DMS79 treated with DMSO at 0.1 percent for 48 hours (cell line): Measurements from ENCODE around the gene TPP1.

ENCODE experiments used
- DNase-seq: peaks from one replicate; lab custom pipeline; 2025; lab: John Stamatoyannopoulos, UW

TPP1 gene

DNA sequence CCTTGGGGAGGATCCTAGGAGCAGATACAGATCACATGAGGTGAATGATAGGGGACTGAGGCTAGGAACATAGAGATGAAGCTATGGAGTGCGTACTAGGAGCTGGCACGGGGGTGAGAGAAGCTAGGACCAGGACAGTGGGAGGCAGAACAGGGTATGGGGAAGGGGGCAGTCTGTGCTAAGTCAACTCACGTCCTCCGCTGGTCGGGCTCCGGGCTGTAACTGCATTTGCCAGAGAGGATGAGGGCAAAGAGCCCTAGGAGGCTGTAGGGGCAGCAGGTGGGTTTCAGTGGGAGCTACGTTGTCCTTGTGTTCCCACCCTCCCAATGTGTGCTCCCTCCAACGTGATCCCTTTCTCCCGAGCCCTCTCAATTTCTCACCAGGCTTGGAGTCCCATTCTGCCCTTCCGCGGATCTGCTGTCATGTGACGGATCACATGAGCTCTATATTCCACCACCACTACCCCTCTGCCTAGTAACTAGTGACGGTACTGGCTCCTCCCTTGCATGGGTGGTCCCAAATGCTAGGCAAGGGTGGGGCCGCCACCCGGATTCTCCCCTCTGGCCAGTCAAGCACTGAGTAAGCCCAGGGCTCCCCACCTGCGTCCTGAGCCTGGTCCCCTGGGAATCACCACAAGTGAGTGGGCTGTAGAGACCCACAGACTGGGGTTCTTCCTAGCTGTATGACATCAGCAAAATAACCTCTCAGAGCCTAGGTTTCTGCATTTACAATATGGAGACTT lies at the start of gene TPP1:
Gene TPP1 (minus strand): TSS at position 419 of the 742 bp plus-strand sequence. CDS start 22 bp downstream, at position 397.
- DNase-seq = peak; percentile 93

DNA sequence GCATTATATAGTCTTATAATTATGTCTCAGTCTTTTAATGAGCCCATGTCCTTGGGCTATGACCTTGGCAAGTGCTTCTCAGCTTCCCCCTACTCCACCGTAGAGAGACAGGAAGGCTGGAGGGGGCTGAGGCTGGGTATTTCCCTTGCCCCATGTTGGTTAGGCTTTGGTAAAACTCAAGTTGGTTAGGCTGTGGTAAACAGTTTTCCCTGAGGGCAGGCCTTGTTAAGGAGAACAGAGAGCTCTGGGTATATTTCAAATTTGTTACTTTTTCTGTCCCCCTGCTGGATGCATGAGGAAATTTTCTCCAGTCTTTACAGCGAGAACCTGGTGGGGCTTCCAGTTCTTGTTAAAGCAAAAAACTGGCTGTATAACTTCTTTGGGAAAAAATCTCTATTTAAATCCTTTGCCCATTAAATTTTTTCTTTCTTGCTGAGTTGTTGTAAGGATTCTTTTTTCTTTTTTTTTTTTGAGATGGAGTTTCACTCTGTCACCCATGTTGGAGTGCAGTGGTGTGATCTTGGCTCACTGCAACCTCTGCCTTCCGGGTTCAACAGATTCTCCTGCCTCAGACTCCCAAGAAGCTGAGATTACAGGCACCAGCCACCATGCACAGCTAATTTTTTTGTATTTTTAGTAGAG lies 48.6 kb upstream of the TPP1 start:
- DNase-seq = no peak

DNA sequence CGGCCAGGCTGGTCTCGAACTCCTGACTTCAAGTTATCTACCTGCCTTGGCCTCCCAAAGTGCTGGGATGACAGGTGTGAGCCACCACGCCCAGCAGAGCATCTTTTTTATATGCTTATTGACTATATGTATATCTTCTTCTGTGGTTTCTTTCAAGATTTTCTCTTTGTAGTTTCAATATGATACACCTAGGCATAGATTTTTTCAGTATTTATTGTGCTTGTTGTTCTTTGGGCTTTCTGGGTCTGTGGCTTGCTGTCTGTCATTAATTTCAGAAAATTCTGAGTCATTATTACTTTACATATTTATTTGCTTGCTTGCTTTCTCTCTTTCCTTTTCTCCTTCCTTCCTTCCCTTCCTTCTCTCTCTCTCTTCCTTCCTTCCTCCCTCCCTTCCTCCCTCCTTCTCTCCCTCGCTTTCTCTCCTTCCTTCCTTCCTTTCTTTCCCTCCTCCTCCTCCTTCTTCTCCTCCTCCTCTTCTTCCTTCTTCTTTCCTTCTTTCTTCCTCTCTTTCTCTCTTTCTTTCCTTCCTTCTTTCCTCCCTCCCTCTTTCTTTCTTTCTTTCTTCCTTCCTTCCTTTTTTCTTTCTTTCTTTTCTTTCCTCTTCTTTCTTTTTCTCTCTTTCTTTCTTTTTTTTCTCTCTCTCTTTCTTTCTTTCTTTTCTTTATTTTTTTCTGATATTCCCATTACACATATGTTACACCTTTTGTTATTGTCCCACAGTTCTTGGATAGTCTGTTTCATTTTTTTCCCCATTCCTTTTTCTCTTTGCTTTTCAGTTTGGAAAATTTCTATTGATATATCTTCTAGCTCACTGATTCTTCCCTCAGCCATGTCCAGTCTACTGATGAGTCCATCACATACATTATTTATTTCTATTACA lies 47.3 kb upstream of the TPP1 start:
- DNase-seq = no peak

DNA sequence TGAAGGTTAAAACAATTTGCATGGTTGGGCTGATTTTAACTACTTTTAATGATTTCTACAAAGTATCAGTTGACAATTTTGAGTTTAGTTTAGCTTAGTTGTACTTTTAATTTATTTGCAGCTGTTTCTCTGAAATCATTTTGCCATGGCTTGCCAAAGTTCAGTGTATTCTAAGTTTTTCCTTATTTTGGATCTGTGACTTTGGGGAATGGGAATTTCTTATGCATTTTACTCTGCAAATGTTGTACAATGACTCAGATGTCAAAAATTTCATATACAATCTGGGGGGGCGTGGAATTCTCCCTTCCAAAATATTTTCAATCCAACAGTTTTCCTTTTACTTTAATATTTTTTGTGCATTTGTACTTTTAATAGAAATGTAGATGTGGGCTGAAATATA lies 45.3 kb upstream of the TPP1 start:
- no peak for DNase-seq

DNA sequence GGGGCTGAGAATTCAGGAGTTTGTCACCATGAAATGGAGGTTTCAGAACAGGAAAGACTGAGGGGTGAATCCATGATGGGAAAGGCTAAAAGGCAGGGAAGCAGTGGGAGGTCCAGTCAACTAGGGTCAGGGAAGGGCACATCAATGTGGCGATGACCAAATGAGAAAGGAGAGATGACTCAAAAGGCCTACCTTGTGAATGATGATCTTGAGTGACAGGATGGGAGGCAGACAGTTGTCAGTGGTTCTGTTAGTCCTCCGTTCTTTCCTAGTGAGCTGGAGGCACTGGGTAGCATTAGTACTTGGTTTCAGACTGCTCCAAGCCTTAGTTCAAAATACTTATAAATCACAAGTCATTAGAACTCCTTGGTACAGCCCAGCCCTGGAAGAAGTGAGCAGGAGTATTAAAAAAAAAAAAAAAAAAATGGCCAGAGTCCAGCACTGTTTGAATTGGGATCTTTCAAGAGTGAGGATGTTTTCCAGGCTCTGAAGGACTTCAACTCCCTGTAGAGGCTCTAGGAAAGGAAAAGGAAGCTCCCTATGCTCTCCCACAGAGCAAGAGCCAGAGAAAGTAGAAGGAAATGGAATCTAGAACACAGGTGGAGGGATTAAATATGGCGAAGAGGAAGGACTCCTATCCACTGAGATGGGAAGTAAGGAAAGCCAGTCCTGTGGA lies 44.7 kb upstream of the TPP1 start:
- DNase-seq = no peak

DNA sequence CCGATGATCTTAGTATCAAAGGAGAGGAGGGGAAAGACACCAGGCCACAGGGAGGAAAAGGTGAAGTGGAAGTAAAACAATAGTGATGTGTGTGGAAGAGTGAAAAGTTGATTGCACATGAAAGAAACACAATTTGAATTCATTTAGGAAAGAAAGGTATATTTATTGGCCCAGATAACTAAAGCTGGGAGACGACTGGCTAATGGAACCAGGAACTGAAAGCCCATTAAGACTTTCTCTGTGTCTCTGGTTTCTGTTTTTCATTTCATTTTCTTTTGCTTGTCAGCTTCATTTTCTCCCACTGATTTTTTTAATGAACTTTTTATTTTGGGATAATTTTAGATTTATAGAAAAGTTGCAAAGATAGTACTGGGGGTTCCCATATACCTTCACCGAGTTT lies 41.5 kb upstream of the TPP1 start:
- DNase-seq = no peak

DNA sequence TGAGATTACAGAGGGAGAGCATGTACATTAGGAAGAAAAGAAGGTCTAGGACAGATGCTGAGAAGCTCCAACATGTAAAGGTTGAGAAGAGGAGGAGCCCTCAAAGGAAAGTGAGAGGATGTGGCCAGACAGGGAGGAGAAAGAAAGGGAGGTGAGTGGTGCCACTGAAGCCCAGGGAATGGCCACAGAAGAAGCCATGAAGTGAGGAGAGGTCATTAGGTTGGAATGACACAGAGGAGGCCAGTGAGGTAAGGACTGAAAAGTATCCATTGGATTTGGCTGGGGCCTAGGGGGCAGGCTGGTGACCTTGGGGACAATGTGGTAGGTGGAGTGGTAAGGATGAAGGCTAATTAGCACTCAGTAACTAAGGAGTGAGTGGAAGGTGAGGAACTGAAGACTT lies 39.4 kb upstream of the TPP1 start:
- no peak for DNase-seq

DNA sequence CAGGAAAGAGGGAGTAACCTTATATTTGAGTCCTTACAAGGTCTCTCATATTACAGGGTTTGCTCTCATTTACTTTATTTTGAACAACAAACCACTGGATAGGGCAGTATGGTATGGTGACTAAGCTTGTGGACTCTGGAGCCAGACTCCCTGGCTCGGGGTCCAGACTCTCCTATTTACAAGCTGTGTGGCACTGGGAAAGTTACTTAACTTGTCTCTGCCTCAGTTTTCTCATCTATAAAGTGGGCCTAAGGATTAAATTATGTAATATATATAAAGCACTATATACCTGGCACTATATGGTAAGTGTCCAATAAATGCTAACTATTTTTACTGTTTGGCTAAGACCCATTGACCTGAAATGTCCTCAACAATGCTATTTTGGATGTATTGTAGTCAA lies 38.1 kb upstream of the TPP1 start:
- no peak for DNase-seq

DNA sequence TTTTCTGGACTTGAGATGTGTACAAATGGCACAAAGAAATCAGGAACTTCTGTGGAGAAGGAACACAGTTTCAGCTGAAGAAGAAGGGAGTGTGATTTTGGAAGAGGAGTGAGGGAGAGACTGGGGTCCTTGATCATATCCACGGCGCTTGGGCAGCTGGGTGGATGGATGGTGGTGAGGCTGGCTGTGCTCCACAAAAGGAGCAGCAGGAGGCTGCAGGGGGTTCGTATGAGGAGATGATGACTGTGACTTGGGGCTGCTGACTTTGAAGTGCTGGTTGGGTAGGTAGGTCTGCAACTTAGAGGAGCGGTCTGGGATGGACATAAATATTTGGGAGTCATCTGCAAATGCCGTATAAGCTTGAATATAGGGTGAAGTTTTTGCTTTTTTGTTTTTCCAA lies 37.7 kb upstream of the TPP1 start:
- DNase-seq = no peak

DNA sequence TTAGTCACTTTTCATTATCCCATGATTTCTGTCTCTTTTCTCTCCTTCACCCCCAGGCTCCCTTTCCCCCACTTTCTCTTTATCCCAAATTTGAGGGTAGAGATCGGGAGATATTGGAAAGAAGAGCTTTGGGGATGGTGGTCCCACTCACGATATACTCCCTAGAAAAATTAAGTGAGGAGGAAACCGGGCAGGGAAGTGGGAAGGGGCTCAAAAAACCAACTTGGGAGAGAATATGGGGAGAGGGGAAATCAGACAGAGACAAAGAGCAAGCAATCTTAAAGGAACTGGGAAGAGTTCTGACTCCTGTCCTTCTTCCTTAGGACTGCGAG lies 37.3 kb upstream of the TPP1 start:
- no peak for DNase-seq

DNA sequence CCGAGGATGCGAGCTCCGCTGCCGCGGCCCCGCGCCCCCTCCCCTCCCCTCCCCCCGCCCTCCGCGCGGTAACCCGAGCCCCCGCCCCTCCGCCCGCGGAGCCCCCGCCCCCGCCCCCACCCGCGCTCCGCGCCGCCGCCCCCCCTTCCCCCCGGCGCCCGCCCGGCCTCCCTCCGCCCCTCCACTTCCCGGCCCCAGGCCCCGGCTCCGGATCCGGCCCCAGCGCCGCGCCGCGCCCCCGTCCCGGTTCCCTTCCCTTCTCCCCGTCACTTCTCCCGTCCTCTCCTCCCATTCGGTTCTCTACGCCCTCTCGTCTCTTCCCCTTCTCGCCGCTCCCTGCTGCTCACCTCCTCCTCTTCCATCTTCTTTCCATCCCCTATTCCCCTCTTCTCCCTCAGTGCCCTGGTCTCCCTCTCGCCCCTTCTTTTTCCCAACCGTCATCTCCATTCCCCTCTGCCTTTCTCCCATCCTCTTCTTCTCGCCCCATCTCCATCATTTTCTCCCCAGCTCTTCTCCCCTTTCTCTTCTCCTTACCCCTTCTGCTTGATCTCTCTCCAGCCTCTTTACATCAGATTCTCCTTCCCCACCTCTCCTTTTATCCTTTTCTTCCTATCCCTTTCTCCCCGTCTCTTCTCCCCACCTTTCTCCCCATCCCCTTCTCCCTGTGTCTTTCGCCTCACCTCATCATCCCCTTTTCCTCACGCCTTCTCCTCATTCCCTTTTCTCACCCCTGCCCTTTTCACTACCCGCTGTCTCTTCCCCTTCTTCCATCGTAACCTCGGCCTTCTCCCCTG lies 36.8 kb upstream of the TPP1 start, which contains the start of gene DCHS1:
Gene DCHS1 (minus strand): TSS at position 20 of the 794 bp plus-strand sequence. CDS start 14,196 bp downstream, outside the sequence.
- DNase-seq = peak; percentile 39

DNA sequence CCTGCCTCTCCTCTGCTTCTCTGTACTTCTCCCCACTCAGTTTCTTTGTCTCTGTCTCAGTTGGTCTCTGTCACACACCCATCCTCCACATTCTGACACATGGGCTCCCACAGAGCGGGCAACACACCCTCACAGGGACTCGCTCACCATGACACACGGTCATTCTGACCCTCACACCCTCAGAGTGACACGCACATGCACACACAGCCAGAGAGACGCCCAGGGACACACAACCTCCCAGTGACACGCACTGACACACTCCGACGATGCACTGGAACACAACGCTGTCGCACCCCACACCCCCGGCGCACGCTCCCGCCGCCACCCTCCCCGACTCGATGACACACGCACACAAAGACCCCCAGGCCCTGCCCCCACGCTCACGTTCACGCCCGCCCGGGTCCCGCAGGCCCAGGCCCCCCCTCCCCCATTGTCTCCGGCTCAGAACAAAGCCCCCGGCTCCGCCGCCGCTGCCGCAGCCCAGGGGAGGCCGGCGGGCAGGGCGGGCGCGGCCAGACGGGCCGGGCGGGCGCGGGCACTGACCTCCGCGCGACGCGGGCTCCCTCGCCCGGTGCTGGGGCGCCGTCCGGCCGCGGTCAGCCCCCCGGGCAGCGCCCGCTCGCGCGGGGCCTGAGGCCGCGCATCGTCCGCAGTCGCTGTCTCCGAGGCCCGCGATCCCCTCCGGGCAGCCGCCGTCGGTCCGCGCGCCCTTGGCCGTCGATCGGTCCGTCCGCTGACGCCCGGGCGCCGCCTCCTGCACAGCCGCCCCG lies 36.0 kb upstream of the TPP1 start:
- DNase-seq = peak; percentile 12

DNA sequence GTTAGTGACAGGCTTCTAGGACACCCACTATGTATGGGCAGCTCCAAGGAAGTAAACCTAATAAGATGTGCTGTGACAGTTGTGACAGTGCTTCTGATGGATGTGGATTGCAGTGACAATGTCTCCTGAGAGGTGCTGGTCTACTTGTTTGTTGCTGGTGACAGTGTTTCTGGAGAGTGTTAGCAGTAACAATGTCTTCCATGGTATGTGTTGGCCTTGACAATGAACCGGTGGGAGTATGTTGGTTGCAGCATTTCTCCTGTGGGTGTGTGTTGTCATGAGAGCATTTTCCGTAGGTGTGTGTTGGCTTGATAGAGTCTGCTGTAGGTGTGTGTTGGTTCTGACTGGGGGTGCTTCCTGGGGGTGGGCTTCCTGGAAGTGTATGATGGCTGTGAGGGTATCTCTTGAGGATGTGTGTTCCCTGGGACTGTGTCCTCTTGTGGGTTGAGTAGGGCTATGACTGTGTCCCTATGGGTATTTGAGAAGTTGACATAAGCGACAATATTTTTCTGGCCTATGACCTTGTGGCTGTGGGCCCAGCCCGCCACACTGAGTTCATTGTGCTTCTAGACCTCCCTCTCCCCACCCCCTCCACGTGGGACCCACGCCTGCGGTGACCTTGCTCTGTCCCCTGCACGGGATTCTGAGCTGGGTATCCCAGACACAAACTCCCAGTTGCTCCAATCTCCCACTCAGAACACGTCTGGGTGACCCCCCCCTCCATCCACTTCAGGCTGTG lies 35.2 kb upstream of the TPP1 start:
- no peak for DNase-seq

DNA sequence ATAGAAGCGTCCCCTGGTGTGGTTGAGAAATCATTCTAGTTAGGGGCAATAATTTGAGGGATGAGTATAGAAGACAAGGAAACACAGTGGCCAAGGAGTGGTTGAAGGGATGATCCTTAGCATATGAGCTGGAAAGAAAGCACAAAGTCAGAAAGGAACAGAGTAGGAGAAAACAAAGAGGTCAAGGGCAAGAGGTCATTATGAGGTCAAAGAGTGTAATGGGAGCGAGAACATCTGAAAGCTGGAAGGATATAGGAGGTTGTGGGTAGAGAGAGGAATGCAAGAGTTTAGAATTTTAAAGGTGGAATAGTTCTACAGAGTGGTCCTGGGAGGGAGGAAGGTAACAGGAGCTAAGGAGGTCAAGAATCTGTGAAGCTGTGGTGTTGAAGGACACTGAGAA lies 34.4 kb upstream of the TPP1 start:
- no peak for DNase-seq

DNA sequence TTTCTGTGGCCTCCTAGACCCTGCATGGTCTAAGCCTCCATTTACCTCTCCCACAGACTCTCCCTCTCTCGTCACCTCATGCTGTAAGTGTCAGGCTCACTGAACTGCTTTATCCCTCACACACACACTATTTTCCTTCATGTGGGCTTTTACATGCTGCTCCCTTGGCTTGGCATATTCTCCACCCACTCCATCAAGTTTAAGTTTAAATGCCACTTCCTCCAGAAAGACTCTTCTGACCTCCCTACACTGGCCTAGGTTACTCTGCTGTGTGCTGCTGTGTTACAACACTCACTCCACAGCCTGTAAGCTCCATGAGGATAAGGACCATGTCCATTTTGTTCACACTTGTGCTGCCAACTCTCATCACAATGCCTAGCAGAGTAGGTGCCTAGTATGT lies 33.9 kb upstream of the TPP1 start:
- no peak for DNase-seq

DNA sequence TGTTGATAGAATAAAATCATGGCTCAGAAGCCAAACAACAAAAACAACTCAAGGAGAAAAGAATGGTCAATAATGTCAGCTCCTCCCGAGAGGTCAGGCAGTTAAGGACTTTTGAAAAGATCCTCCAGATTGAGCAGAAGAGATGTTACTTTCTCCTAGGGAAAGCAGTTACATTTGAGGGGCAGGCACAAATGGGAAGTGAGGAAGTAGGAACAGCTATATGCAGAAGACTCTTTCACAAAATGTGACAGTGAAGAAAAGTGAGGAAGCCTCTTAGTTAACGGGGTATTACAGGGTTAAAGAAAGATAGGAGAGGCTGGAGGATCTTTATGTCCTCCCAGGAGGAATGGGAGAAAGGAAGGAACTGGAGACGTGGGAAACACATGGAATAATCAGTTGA lies 33.0 kb upstream of the TPP1 start:
- DNase-seq = no peak

DNA sequence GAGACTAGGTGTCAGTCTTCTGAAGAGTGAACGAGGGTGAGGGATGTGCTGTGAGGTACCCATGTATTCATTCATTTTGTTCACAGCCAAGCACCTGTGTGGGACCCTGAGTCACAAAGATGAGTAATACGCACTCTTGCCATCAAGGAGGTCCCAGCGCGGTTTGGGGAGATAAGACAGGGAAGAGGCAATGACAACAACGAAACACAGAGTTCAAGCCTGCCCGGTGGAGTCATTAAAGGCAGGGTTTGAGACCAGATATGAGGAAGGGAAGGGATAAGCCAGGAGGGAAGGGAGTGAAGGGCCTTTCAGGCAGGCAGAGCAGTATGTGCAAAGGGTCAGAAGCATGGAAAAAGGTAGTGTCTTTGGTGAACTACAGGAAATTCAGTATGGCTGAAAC lies 31.8 kb upstream of the TPP1 start:
- no peak for DNase-seq

DNA sequence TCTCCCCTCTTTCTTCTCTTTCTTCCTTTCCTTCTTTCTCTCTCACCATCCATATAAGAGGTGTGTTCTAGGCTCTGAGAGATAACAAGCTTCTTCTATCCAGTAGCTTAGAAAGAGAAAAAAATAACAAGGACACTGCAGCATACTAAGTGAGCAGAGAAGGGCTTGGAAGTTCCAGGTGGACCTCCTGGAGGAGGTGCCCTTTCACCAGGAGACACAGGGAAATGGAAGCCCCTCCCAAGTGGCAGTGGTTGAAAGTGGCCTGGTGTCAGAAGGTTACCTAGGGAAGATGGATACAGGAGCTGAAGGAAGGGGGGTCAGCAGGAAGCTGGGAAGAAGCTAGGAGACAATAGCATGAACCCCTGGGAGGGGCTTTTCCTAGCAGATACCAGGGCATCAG lies 30.9 kb upstream of the TPP1 start:
- DNase-seq = no peak

DNA sequence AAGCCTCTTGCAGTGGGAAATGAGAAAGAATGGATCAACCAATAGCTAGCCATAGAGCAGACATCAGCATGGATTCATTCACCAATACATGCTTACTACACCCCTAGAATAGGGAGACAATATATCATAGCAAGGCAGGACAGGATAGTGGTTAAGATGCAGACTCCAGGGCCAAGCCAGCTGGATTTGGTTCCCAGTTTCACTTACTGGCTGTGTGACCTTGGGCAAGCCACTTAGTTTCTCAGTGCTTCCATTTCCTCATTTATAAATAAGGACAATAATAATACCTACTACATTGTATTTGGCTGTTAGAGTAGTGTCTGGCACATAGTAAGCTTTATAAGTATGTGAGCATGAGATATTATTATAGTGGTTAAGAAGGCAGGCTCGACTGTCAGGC lies 29.3 kb upstream of the TPP1 start:
- DNase-seq = no peak

DNA sequence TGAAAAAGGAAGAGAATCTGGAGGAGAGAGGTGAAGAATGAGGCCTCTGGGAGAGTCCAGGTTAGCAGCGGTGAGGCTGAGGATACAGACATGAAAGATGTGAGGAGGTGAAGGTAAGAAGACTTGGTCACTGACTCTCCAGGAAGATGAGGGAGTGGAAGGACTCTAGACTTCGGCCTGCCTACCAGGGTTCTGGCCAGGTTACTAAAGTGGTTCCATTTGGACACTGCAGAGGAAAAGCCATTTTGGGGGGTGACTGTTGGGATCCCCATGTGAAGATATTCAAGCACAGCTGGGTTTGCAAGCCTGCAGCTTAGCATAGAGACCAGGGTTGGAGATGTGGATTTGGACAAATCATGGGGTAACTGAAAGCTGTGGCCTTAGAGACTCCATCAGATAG lies 28.6 kb upstream of the TPP1 start:
- no peak for DNase-seq
